SK-N-SH treated with all-trans-retinoic acid at 6 μM for 48 hours (cell line): ENCODE data around the gene HMCN2.

Source experiments
- ATAC-seq: fragments of 200-7000 bp; cut with Tn5 transposase; 3 replicates; pipeline ENCODE4 v1.9.1; 2020; ENCODE audit warnings: mild to moderate bottlenecking, moderate library complexity
- ARNTL ChIP-seq: fragments of 450-650 bp; formaldehyde crosslinking; IDR thresholded peaks from 2 replicates; pipeline ENCODE4 v1.5.0; 2020; ENCODE audit warnings: low read depth, mild to moderate bottlenecking, moderate library complexity, borderline replicate concordance
- BACH2 ChIP-seq: fragments of 250-450 bp; sonication (Bioruptor Pico); IDR thresholded peaks from 2 replicates; pipeline ENCODE4 v1.9.0; 2021; ENCODE audit warnings: mild to moderate bottlenecking, borderline replicate concordance
- CSDC2 ChIP-seq: fragments of 250-450 bp; sonication (Bioruptor Pico); IDR thresholded peaks from 2 replicates; pipeline ENCODE4 v1.5.0; 2020; ENCODE audit warnings: mild to moderate bottlenecking, moderate library complexity
- ESRRG ChIP-seq: fragments of 250-450 bp; sonication (Bioruptor Pico); IDR thresholded peaks from 2 replicates; pipeline ENCODE4 v1.6.1; 2021; ENCODE audit warnings: mild to moderate bottlenecking
- GLIS3 ChIP-seq: fragments of 250-450 bp; sonication (Bioruptor Pico); IDR thresholded peaks from 2 replicates; pipeline ENCODE4 v1.5.0; 2020; ENCODE audit warnings: mild to moderate bottlenecking, moderate library complexity
- ISL1 ChIP-seq: fragments of 250-450 bp; sonication (Bioruptor Pico); IDR thresholded peaks from 2 replicates; pipeline ENCODE4 v2.1.2; 2022; ENCODE audit warnings: mild to moderate bottlenecking, moderate library complexity
- OSR1 ChIP-seq: fragments of 250-450 bp; sonication (Bioruptor Pico); IDR thresholded peaks from 2 replicates; pipeline ENCODE4 v1.8.0; 2022; ENCODE audit warnings: moderate library complexity, mild to moderate bottlenecking, inconsistent platforms
- PPARA ChIP-seq: fragments of 250-450 bp; sonication (Bioruptor Pico); IDR thresholded peaks from 2 replicates; pipeline ENCODE4 v1.5.0; 2020; ENCODE audit warnings: mild to moderate bottlenecking, borderline replicate concordance
- RARB ChIP-seq: fragments of 250-450 bp; sonication (Bioruptor Pico); IDR thresholded peaks from 2 replicates; pipeline ENCODE4 v1.8.0; 2021; ENCODE audit warnings: mild to moderate bottlenecking, moderate library complexity
- SNAI2 ChIP-seq: fragments of 250-450 bp; sonication (Bioruptor Pico); IDR thresholded peaks from 2 replicates; pipeline ENCODE4 v1.5.0; 2020; ENCODE audit warnings: mild to moderate bottlenecking, moderate library complexity
- TCF4 ChIP-seq: fragments of 250-450 bp; sonication (Bioruptor Pico); IDR thresholded peaks from 2 replicates; pipeline ENCODE4 v1.8.0; 2021; ENCODE audit warnings: mild to moderate bottlenecking, moderate library complexity, borderline replicate concordance
- TOX ChIP-seq: fragments of 250-450 bp; sonication (Bioruptor Pico); IDR thresholded peaks from 2 replicates; pipeline ENCODE4 v1.8.0; 2021; ENCODE audit warnings: mild to moderate bottlenecking, moderate library complexity, borderline replicate concordance
- ZC3H10 ChIP-seq: fragments of 250-450 bp; sonication (Bioruptor Pico); IDR thresholded peaks from 2 replicates; pipeline ENCODE4 v1.5.1; 2021; ENCODE audit warnings: mild to moderate bottlenecking, moderate library complexity
- ZFP30 ChIP-seq: fragments of 450-650 bp; formaldehyde crosslinking; IDR thresholded peaks from 2 replicates; pipeline ENCODE4 v1.5.0; 2022; ENCODE audit warnings: mild to moderate bottlenecking, moderate library complexity
- ZNF565 ChIP-seq: fragments of 450-650 bp; formaldehyde crosslinking; conservative IDR thresholded peaks from 2 replicates; pipeline ENCODE4 v1.5.0; 2020; ENCODE audit warnings: low read depth, mild to moderate bottlenecking, moderate library complexity
- ZNF70 ChIP-seq: fragments of 450-650 bp; formaldehyde crosslinking; IDR thresholded peaks from 2 replicates; pipeline ENCODE4 v1.5.0; 2020; ENCODE audit warnings: mild to moderate bottlenecking, moderate library complexity
- ZNF8 ChIP-seq: fragments of 450-650 bp; formaldehyde crosslinking; IDR thresholded peaks from 2 replicates; pipeline ENCODE4 v1.5.0; 2020; ENCODE audit warnings: mild to moderate bottlenecking, moderate library complexity
- TF ChIP-seq, protein P1 (sequence below): fragments of 250-450 bp; sonication (Bioruptor Pico); IDR thresholded peaks from 2 replicates; pipeline ENCODE4 v1.5.1; 2020; ENCODE audit warnings: low read depth, mild to moderate bottlenecking, moderate library complexity
- TF ChIP-seq, protein P2 (sequence below): fragments of 250-450 bp; sonication (Bioruptor Pico); IDR thresholded peaks from 2 replicates; pipeline ENCODE4 v1.8.0; 2020; ENCODE audit warnings: mild to moderate bottlenecking, moderate library complexity, borderline replicate concordance

HMCN2 gene

DNA sequence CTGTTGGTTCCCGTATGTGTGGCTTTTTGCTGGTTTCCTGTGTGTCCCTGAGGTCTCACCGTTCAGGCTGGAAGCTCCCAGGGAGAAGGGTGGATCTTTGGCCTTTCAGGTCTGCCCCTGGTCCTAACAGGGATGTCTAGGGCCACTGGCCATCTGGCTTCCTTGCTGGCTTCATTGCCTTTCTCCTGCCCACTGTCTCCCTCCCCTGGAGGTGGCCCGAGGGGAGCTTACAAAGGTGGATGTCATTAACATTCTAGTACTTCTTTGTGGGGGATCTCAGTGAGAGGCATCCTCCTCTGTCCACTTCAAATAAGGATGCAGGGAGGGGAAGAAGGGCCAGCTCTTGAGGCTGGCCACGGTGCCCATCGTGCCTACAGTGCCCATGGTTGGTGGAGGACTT lies 35.2 kb downstream of the HMCN2 start (continued):
- TF ChIP-seq, protein P1, sequence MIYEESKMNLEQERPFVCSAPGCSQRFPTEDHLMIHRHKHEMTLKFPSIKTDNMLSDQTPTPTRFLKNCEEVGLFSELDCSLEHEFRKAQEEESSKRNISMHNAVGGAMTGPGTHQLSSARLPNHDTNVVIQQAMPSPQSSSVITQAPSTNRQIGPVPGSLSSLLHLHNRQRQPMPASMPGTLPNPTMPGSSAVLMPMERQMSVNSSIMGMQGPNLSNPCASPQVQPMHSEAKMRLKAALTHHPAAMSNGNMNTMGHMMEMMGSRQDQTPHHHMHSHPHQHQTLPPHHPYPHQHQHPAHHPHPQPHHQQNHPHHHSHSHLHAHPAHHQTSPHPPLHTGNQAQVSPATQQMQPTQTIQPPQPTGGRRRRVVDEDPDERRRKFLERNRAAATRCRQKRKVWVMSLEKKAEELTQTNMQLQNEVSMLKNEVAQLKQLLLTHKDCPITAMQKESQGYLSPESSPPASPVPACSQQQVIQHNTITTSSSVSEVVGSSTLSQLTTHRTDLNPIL, result no peak

- TF ChIP-seq ZNF70 (CRISPR knock-in tag) (no peak), ESRRG (CRISPR knock-in tag) (no peak), ZFP30 (CRISPR knock-in tag) (no peak), ZNF565 (CRISPR knock-in tag) (no peak), TOX (CRISPR knock-in tag) (no peak), CSDC2 (no peak), TCF4 (CRISPR knock-in tag) (no peak), ZC3H10 (CRISPR knock-in tag) (no peak), PPARA (CRISPR knock-in tag) (no peak), ZNF8 (no peak), RARB (CRISPR knock-in tag) (no peak), OSR1 (CRISPR knock-in tag) (no peak)
- TF ChIP-seq, protein P1, result no peak
- ATAC-seq, result no peak
Observed at GRCh38 chr9:130301483-130302286, 36.1 kb downstream of the HMCN2 start.

GRCh38 chr9:130302785-130303612 lies 37.4 kb downstream of the HMCN2 start:
- ATAC-seq, result no peak
- TF ChIP-seq OSR1 (CRISPR knock-in tag) (no peak), ZC3H10 (CRISPR knock-in tag) (no peak), GLIS3 (no peak), BACH2 (CRISPR knock-in tag) (no peak), SNAI2 (CRISPR knock-in tag) (no peak), RARB (CRISPR knock-in tag) (no peak), CSDC2 (no peak), ARNTL (CRISPR knock-in tag) (no peak), ZNF565 (CRISPR knock-in tag) (no peak), PPARA (CRISPR knock-in tag) (no peak), ISL1 (CRISPR knock-in tag) (no peak)
- TF ChIP-seq, protein P1, result no peak

- ATAC-seq, result no peak
- TF ChIP-seq SNAI2 (CRISPR knock-in tag) (no peak), ZFP30 (CRISPR knock-in tag) (no peak), BACH2 (CRISPR knock-in tag) (no peak), ZNF565 (CRISPR knock-in tag) (no peak), RARB (CRISPR knock-in tag) (no peak)
- TF ChIP-seq, protein P2, sequence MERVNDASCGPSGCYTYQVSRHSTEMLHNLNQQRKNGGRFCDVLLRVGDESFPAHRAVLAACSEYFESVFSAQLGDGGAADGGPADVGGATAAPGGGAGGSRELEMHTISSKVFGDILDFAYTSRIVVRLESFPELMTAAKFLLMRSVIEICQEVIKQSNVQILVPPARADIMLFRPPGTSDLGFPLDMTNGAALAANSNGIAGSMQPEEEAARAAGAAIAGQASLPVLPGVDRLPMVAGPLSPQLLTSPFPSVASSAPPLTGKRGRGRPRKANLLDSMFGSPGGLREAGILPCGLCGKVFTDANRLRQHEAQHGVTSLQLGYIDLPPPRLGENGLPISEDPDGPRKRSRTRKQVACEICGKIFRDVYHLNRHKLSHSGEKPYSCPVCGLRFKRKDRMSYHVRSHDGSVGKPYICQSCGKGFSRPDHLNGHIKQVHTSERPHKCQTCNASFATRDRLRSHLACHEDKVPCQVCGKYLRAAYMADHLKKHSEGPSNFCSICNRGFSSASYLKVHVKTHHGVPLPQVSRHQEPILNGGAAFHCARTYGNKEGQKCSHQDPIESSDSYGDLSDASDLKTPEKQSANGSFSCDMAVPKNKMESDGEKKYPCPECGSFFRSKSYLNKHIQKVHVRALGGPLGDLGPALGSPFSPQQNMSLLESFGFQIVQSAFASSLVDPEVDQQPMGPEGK (CRISPR knock-in tag), result no peak
- TF ChIP-seq, all 23 proteins: peak for 0
Observed at GRCh38 chr9:130303613-130304055, 38.1 kb downstream of the HMCN2 start.
